K562 (cell line): Measurements from ENCODE around the gene CGB3. TPM values are rescaled to one million over a fixed set of nuclear protein-coding genes. Genes with fewer than 3 reads are reported as not detected.

Source experiments
- ATAC-seq: fragments of 200-7000 bp; cut with Tn5 transposase; 3 replicates; pipeline ENCODE4 v1.9.1; 2020; ENCODE audit warnings: moderate library complexity
- BruUV-seq: library from RNA; stranded (reverse); fragments of 400-500 nt; replicated peaks from 2 replicates; lab custom pipeline; 2021; lab: Mats Ljungman, UMichigan
- CTCF ChIA-PET: fragments of 300-600 bp; formaldehyde crosslinking; extraction: SDS; loops from one replicate; lab custom pipeline; 2021; ENCODE audit warnings: low intra/inter-chr PET ratio; lab: Yijun Ruan, JAX
- POLR2A ChIA-PET: fragments of 300-600, 350-650 bp; sonication (Branson Sonifier 250); formaldehyde crosslinking; extraction: SDS; loops from one replicate; lab custom pipeline; 2021; ENCODE audit warnings: antibody characterized with exemption, inconsistent platforms; lab: Yijun Ruan, JAX
- DNase-seq, 4 experiments: peaks; one replicate each; pipeline versions ENCODE4 v3.0.0 to v3.0.0-alpha.2; 2011 to 2018; ENCODE audit warnings: low spot score in 3 of 4, mixed read lengths in 3 of 4; ENCODE audit errors: extremely low read depth in 1 of 4
- FAIRE-seq: peaks from 2 replicates; lab custom pipeline; 2011; peaks lifted over from hg19 to GRCh38; lab: Jason Lieb, UNC
- H2AFZ ChIP-seq: 2 replicates; pipeline ENCODE4 v1.6.0; 2011; ENCODE audit warnings: low read depth, low read length, control low read depth, inconsistent platforms
- H3K27ac ChIP-seq: fragments of 200-600 bp; 3 replicates; pipeline ENCODE4 v1.8.0; 2011; ENCODE audit warnings: low read depth, mild to moderate bottlenecking, control low read depth, inconsistent platforms, low read length, moderate library complexity, mixed read lengths; ENCODE audit errors: extremely low read depth
- H3K27me3 ChIP-seq, 2 experiments: fragments of 300-600 bp in 1 of 2; 2 replicates in 1 of 2; 3 replicates in 1 of 2; pipeline versions ENCODE4 v1.6.0 to v1.8.0; 2011; ENCODE audit warnings: inconsistent platforms in 2 of 2, low read length in 2 of 2, mild to moderate bottlenecking in 1 of 2, mixed read lengths in 1 of 2, moderate library complexity in 1 of 2; ENCODE audit not compliant: control insufficient read depth in 2 of 2, insufficient read depth in 2 of 2
- H3K36me3 ChIP-seq: fragments of 300-600 bp; 3 replicates; pipeline ENCODE4 v1.8.0; 2011; ENCODE audit warnings: mild to moderate bottlenecking, low read length, inconsistent platforms; ENCODE audit not compliant: control insufficient read depth, insufficient read depth
- H3K4me1 ChIP-seq, 2 experiments: fragments of 200-600 bp in 1 of 2; replicated peaks in 1 of 2; 2 replicates in 1 of 2; 3 replicates in 1 of 2; pipeline versions ENCODE4 v1.5.1 to v1.8.0; 2011; ENCODE audit warnings: inconsistent platforms in 2 of 2, low read length in 2 of 2, mild to moderate bottlenecking in 1 of 2, mixed read lengths in 1 of 2, moderate library complexity in 1 of 2; ENCODE audit not compliant: control insufficient read depth in 2 of 2, insufficient read depth in 2 of 2
- H3K4me2 ChIP-seq: 2 replicates; pipeline ENCODE4 v1.6.1; 2011; ENCODE audit warnings: low read length, control low read depth, inconsistent platforms, mixed read lengths; ENCODE audit not compliant: insufficient read depth
- H3K4me3 ChIP-seq: fragments of 200-600 bp; sonication (generic), shearing (Covaris generic); 2 replicates; pipeline ENCODE4 v1.5.1; 2016; ENCODE audit warnings: control low read depth, inconsistent platforms
- H3K79me2 ChIP-seq: fragments of 200-600 bp; 3 replicates; pipeline ENCODE4 v1.8.0; 2011; ENCODE audit warnings: low read length, inconsistent platforms; ENCODE audit not compliant: control insufficient read depth, insufficient read depth
- H3K9ac ChIP-seq, 2 experiments: 2 replicates each; pipeline versions ENCODE4 v1.6.0 to v1.6.1; 2011; ENCODE audit warnings: low read depth in 2 of 2, low read length in 2 of 2, control low read depth in 1 of 2, inconsistent platforms in 1 of 2, mild to moderate bottlenecking in 1 of 2, mixed read lengths in 1 of 2; ENCODE audit not compliant: insufficient read depth in 1 of 2
- H3K9me1 ChIP-seq: one replicate; pipeline ENCODE4 v1.6.0; 2011; ENCODE audit warnings: inconsistent platforms, mild to moderate bottlenecking, low read length, moderate library complexity; ENCODE audit not compliant: control insufficient read depth, insufficient read depth
- H3K9me3 ChIP-seq: replicated peaks from 2 replicates; pipeline ENCODE4 v1.5.1; 2011; ENCODE audit warnings: low read depth, low read length, inconsistent platforms; ENCODE audit not compliant: control insufficient read depth, insufficient read depth
- H4K20me1 ChIP-seq: replicated peaks from 2 replicates; pipeline ENCODE4 v1.6.1; 2011; ENCODE audit warnings: low read length, inconsistent platforms, mixed read lengths; ENCODE audit not compliant: control insufficient read depth, insufficient read depth
- FOS ChIP-seq: IDR thresholded peaks from 3 replicates; pipeline ENCODE4 v1.6.1; 2011; ENCODE audit not compliant: insufficient read length; ENCODE audit errors: extremely low read depth
- GABPA ChIP-seq: fragments of 200-800 bp; sonication (Bioruptor generic); conservative IDR thresholded peaks from 2 replicates; pipeline ENCODE4 v1.6.1; 2016; ENCODE audit warnings: low read depth, missing genetic modification characterization, missing compliant biosample characterization
- KDM5B ChIP-seq: fragments of 200-600 bp; sonication (generic); IDR thresholded peaks from 2 replicates; pipeline ENCODE4 v1.6.1; 2012; ENCODE audit warnings: low read depth, mild to moderate bottlenecking, moderate library complexity, low read length, control low read depth, inconsistent platforms; ENCODE audit not compliant: insufficient replicate concordance
- PHF20 ChIP-seq: fragments of 450-650 bp; IDR thresholded peaks from 2 replicates; pipeline ENCODE4 v1.6.1; 2018; ENCODE audit not compliant: partially characterized antibody
- POLR2H ChIP-seq: IDR thresholded peaks from 2 replicates; pipeline ENCODE4 v1.6.1; 2016; ENCODE audit warnings: missing genetic modification characterization, low read depth, mild to moderate bottlenecking, control low read depth, missing compliant biosample characterization, moderate library complexity
- REST ChIP-seq, 2 experiments: fragments of 450-650 bp; formaldehyde crosslinking in 1 of 2; IDR thresholded peaks; 2 replicates each; pipeline versions ENCODE4 v1.4.0 to v1.6.1; 2014 to 2020; ENCODE audit warnings: mild to moderate bottlenecking in 2 of 2, borderline replicate concordance in 1 of 2, low read depth in 1 of 2
- THAP12 ChIP-seq: fragments of 250-450 bp; sonication (Bioruptor Pico); IDR thresholded peaks from 2 replicates; pipeline ENCODE4 v1.9.0; 2021; ENCODE audit warnings: mild to moderate bottlenecking, inconsistent platforms
- ZNF134 ChIP-seq: fragments of 250-450 bp; sonication (Bioruptor Pico); conservative IDR thresholded peaks from 2 replicates; pipeline ENCODE4 v1.4.0; 2020
- ZNF764 ChIP-seq: fragments of 250-450 bp; sonication (Bioruptor Pico); IDR thresholded peaks from 2 replicates; pipeline ENCODE4 v1.4.0; 2020; ENCODE audit warnings: low read depth, mild to moderate bottlenecking, moderate library complexity
- WGBS: fragments of 100-300 bp; shearing (Covaris generic); methylation state at CpG from one replicate; pipeline ENCODE4 v1.1.6; 2016; ENCODE audit warnings: low coverage, mixed read lengths; ENCODE audit not compliant: insufficient coverage; ENCODE audit errors: missing lambda C conversion rate; 5-methylcytosine and 5-hydroxymethylcytosine counted together
- in situ Hi-C: fragments of 300-500 bp; cut with MboI; formaldehyde crosslinking; loops from 4 replicates; pipeline ENCODE4 v1.15.0; 2018; ENCODE audit warnings: inconsistent platforms, mixed read lengths
- intact Hi-C: fragments of 100-400 bp; cut with micrococcal nuclease; formaldehyde crosslinking; loops from 2 replicates; pipeline ENCODE4 v1.14.2; 2022
- polyA plus RNA-seq, 8 experiments: library from polyadenylated mRNA; depleted of rRNA in 4 of 8; stranded (reverse) in 5 of 8; unstranded in 3 of 8; fragments of >200 nt; fragmentation: Nextera tagmentation in 2 of 8; fragmentation: Illumina TruSeq in 1 of 8; extraction: Ambion mirVana in 2 of 8; extraction: Trizol in 1 of 8; gene quantifications; 2 replicates each; pipeline versions ENCODE4 v1.2.1 to v1.2.3, GENCODE V29; 2011 to 2014; ENCODE audit warnings: inconsistent platforms in 1 of 8, missing spikeins in 1 of 8
- total RNA-seq, 7 experiments: library from RNA; depleted of rRNA in 6 of 7; stranded (reverse); fragments of >200 nt in 6 of 7; fragmentation: Illumina TruSeq in 2 of 7; extraction: Trizol in 2 of 7; gene quantifications; 2 replicates each; pipeline versions ENCODE4 v1.2.1 to v1.2.3, GENCODE V29; 2011 to 2021; ENCODE audit warnings: low replicate concordance in 1 of 7

The CGB3 gene
- total and polyA plus RNA-seq, 9 of the 15 experiments (the other 6 are each of a cell fraction or from before 2014, with no cell fraction given), result not detected

GRCh38 chr19:48993175-48994034, 30.7 kb downstream of the CGB3 start, which contains the start of the genes GYS1 and RUVBL2:
Gene GYS1, minus strand, starts transcription at chr19:48993309. Its CDS starts 197 bp downstream, at chr19:48993112.
Gene RUVBL2, plus strand, starts transcription at chr19:48993887. Its CDS starts 25 bp downstream, at chr19:48993912.
- no peaks in the 10 kb centered on the region for H3K27me3 ChIP-seq
- peaks cover 76% of the 10 kb centered on the region for H3K79me2 ChIP-seq
- no peaks in the 10 kb centered on the region for H4K20me1 ChIP-seq
- no peaks in the 10 kb centered on the region for H3K9me3 ChIP-seq
- ATAC-seq (peak; percentile 95), DNase-seq (peak; percentile 98 to 100 (median 99)), FAIRE-seq (peak; percentile 100)
- intact Hi-C loops (loop anchor here (10.0 kb wide), 2 partner anchors 161 to 231 kb away; partner anchors contain the start of genes HRC and TRPM4), in situ Hi-C loops (no loop called here)
- peak within 1 kb of the TSS; percentile 88 for H2AFZ ChIP-seq
- peak within 1 kb of the TSS; percentile 87 for H3K4me3 ChIP-seq
- H3K4me1 ChIP-seq, result peaks cover 5 to 30% of the 10 kb centered on the region in 2 experiments; a peak in 4 of 5 replicates
- peak within 1 kb of the TSS; percentile 99 for H3K4me2 ChIP-seq
- BruUV-seq, result TSS peak; percentile 69
- peak within 1 kb of the TSS; percentile 91 for H3K27ac ChIP-seq
- WGBS, result 1% methylated on average over 54 of the region's 56 CpGs
- H3K36me3 ChIP-seq, result peaks cover 46% of the 10 kb centered on the region
- ChIA-PET POLR2A (interaction anchor here (0.6 to 3.0 kb wide), 20 partner anchors 8 to 1153 kb away, joined by 3 to 42 read pairs (median 4); partner anchors contain the start of genes FTL and SLC6A16), CTCF (interaction anchor here (0.7 kb wide), 1 partner anchor 115 kb away, joined by 3 read pairs; no protein-coding TSS in a partner anchor)
- no peaks in the 10 kb centered on the region for H3K9me1 ChIP-seq
- peak within 1 kb of the TSS; percentile 94 to 95 for H3K9ac ChIP-seq
- TF ChIP-seq POLR2H (tag) (peak; percentile 66), KDM5B (peak; percentile 78), ZNF134 (CRISPR knock-in tag) (no peak), THAP12 (peak; percentile 53; the same call in 1 of the 2 replicates), FOS (peak; percentile 89), GABPA (tag) (peak; percentile 97), REST (IDR thresholded peaks at IDR 0.05; ENCODE audit: borderline replicate concordance) (peak; percentile 44; the same call in 1 of the 2 replicates), REST (CRISPR knock-in tag; IDR thresholded peaks at IDR 0.05; ENCODE audit: low read depth) (no peak), PHF20 (peak; percentile 43), ZNF764 (CRISPR knock-in tag) (peak; percentile 91)
